ENCODE data around the gene ATP10A.

Gene ATP10A

GRCh38 chr15:25673351-25673750, 189.8 kb downstream of the ATP10A start:
- Histone ChIP-seq H3K27me3 (peaks cover 27% of the 10 kb centered on the region), H3K9me3 (no peaks in the 10 kb centered on the region), H3K36me3 (no peaks in the 10 kb centered on the region), H3K27ac (no peak overlapping the region), H3K4me3 (ENCODE audit: low read depth in 1 of 2, low read length in 1 of 2) (no peak overlapping the region), H3K4me1 (ENCODE audit: control insufficient read depth in 1 of 2, insufficient read depth in 1 of 2, low read depth in 1 of 2, low read length in 1 of 2) (no peaks in the 10 kb centered on the region)
- TF ChIP-seq, protein P1, sequence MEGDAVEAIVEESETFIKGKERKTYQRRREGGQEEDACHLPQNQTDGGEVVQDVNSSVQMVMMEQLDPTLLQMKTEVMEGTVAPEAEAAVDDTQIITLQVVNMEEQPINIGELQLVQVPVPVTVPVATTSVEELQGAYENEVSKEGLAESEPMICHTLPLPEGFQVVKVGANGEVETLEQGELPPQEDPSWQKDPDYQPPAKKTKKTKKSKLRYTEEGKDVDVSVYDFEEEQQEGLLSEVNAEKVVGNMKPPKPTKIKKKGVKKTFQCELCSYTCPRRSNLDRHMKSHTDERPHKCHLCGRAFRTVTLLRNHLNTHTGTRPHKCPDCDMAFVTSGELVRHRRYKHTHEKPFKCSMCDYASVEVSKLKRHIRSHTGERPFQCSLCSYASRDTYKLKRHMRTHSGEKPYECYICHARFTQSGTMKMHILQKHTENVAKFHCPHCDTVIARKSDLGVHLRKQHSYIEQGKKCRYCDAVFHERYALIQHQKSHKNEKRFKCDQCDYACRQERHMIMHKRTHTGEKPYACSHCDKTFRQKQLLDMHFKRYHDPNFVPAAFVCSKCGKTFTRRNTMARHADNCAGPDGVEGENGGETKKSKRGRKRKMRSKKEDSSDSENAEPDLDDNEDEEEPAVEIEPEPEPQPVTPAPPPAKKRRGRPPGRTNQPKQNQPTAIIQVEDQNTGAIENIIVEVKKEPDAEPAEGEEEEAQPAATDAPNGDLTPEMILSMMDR (IDR thresholded peaks at IDR 0.05) = no peak

GRCh38 chr15:25671132-25671531, 192.0 kb downstream of the ATP10A start:
- Histone ChIP-seq H3K4me3 (ENCODE audit: low read depth in 1 of 2, low read length in 1 of 2) (no peak overlapping the region), H3K27ac (no peak overlapping the region), H3K36me3 (no peaks in the 10 kb centered on the region), H3K9me3 (no peaks in the 10 kb centered on the region), H3K4me1 (ENCODE audit: control insufficient read depth in 1 of 2, insufficient read depth in 1 of 2, low read depth in 1 of 2, low read length in 1 of 2) (no peaks in the 10 kb centered on the region), H3K27me3 (peaks cover 27% of the 10 kb centered on the region)
- TF ChIP-seq, protein P1 (IDR thresholded peaks at IDR 0.05) = no peak

DNA sequence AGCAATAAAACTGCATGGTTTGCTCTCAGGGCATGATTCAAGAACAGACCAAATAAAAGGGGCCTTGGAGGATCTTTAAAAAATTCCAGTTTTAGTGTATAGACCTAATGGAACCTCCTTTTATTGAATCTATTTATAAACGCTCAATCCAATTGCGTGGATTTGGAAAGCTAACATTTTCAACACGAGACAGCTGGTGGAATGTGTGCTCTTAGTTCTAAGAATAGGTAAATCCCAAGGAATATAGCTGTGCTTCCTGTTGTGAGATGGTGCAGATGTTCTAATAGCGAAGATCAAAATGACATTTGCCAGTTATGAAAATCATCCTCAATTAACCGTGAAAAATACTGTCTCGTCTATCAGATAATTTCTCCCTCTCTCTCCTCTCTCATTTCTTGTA, 192.5 kb downstream of the ATP10A start:
- no peaks in the 10 kb centered on the region for H3K9me3 ChIP-seq
- no peak overlapping the region for H3K4me3 ChIP-seq (ENCODE audit: low read depth in 1 of 2, low read length in 1 of 2)
- H3K27me3 ChIP-seq = peaks cover 27% of the 10 kb centered on the region
- TF ChIP-seq, protein P1 (IDR thresholded peaks at IDR 0.05) = no peak
- H3K4me1 ChIP-seq (ENCODE audit: control insufficient read depth in 1 of 2, insufficient read depth in 1 of 2, low read depth in 1 of 2, low read length in 1 of 2) = no peaks in the 10 kb centered on the region
- no peak overlapping the region for H3K27ac ChIP-seq
- H3K36me3 ChIP-seq = no peaks in the 10 kb centered on the region

DNA sequence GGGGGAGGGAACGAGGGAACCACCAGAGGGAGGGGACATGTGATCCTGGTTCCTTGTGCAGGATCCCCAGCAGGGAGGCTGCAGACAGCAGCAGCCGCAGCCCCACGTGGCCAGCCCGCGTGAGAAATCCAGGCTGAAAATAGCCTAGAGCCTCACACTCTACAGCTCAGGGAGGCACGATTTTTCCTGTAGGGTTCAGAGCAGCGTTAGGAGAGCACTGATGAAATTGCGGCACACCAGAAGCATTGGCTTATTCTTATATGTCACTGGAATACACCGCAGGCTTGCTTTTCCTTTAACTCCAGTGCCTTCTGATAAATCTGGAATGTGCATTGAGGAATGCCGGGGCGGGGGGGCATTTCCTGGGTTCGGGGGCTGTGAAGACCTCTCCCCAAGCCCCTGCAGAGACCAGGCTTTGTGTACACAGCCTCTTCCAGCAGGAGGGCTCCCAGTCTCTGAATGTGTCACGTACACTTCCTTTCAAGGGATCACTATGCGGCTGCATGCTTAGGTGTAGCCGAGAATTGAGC, 193.0 kb downstream of the ATP10A start:
- Histone ChIP-seq H3K4me3 (ENCODE audit: low read depth in 1 of 2, low read length in 1 of 2) (no peak overlapping the region), H3K27ac (no peak overlapping the region), H3K4me1 (ENCODE audit: control insufficient read depth in 1 of 2, insufficient read depth in 1 of 2, low read depth in 1 of 2, low read length in 1 of 2) (no peaks in the 10 kb centered on the region), H3K27me3 (peaks cover 27% of the 10 kb centered on the region), H3K36me3 (no peaks in the 10 kb centered on the region), H3K9me3 (no peaks in the 10 kb centered on the region)
- TF ChIP-seq, protein P1 (IDR thresholded peaks at IDR 0.05) = no peak

DNA sequence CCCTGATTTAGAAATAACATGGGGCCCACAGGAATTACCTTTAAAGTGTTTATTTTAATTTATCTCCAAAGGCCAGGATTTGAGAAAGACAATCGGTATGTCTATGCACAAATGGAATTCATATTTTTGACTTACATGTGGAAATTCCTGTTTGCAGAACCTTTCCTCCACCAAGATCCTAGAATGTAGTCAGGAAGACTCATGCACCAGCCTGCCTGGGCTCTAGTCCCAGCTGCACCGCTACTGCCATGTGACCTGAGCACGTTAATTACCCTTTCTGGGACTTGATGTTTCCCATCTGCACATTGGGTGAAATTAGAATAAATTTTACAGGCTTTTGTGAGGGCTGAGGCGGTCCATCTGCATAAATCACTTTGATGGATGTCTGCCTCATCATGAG, 194.2 kb downstream of the ATP10A start:
- TF ChIP-seq, protein P1 (IDR thresholded peaks at IDR 0.05) = no peak
- Histone ChIP-seq H3K27me3 (peaks cover 27% of the 10 kb centered on the region), H3K9me3 (no peaks in the 10 kb centered on the region), H3K4me3 (ENCODE audit: low read depth in 1 of 2, low read length in 1 of 2) (no peak overlapping the region), H3K36me3 (no peaks in the 10 kb centered on the region), H3K4me1 (ENCODE audit: control insufficient read depth in 1 of 2, insufficient read depth in 1 of 2, low read depth in 1 of 2, low read length in 1 of 2) (no peaks in the 10 kb centered on the region), H3K27ac (no peak overlapping the region)
